ENCODE results near the gene GNB4. TPM values are rescaled to one million over a fixed set of nuclear protein-coding genes. Genes with fewer than 3 reads are reported as not detected.

GNB4 gene
- total and polyA plus RNA-seq, 2 of the 8 experiments (the other 6 are each of a cell fraction or from before 2014, with no cell fraction given) = 13.4 to 29.2 TPM

DNA sequence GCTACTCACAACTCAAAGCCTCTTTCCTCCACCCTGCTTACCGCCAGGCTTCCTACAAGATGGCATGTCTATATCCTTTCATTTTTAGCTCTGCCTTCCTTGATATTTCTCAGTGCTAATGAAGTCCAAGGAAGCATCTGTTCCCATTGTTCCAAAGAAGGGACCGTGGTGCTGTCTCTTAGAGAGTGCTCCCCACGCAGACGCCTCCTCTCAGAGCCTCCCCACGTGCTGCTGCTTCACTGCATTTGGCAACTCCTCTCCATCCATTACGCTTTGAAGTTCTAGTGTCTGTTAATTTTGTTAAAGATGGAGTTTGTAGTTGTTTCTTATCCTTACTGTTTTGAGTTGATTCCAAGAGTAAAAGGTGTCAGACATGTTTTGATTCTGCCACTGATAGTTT is 26.2 kb downstream of the GNB4 start (continued):
- TF ChIP-seq, protein P1, sequence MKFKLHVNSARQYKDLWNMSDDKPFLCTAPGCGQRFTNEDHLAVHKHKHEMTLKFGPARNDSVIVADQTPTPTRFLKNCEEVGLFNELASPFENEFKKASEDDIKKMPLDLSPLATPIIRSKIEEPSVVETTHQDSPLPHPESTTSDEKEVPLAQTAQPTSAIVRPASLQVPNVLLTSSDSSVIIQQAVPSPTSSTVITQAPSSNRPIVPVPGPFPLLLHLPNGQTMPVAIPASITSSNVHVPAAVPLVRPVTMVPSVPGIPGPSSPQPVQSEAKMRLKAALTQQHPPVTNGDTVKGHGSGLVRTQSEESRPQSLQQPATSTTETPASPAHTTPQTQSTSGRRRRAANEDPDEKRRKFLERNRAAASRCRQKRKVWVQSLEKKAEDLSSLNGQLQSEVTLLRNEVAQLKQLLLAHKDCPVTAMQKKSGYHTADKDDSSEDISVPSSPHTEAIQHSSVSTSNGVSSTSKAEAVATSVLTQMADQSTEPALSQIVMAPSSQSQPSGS (IDR thresholded peaks at IDR 0.05; ENCODE audit: low read length) = no peak
- TF ChIP-seq CREB1 (IDR thresholded peaks at IDR 0.05) = no peak
- no peak for TF ChIP-seq MAFK (IDR thresholded peaks at IDR 0.05; ENCODE audit: low read depth, low read length)

Measured in H1 (cell line).